Neural crest cell (in vitro differentiated cells): Measurements from ENCODE around the gene KBTBD8. TPM values are rescaled to one million over a fixed set of nuclear protein-coding genes. Genes with fewer than 3 reads are reported as not detected.

Experiments
- DNase-seq: peaks from one replicate; pipeline ENCODE4 v3.0.0; 2021; ENCODE audit warnings: low read depth, mixed read lengths, low spot score
- H3K27ac Mint-ChIP-seq: one replicate; pipeline ENCODE4 v1.8.0; 2021; ENCODE audit warnings: mild to moderate bottlenecking, mixed read lengths; ENCODE audit not compliant: unreplicated experiment
- H3K27me3 Mint-ChIP-seq: 2 replicates; pipeline ENCODE4 v1.8.0; 2021; ENCODE audit warnings: low read depth, mild to moderate bottlenecking, mixed read lengths
- H3K36me3 Mint-ChIP-seq: 2 replicates; pipeline ENCODE4 v1.8.0; 2021; ENCODE audit warnings: low read depth, mild to moderate bottlenecking, mixed read lengths
- H3K4me1 Mint-ChIP-seq: 2 replicates; pipeline ENCODE4 v1.8.0; 2021; ENCODE audit warnings: mixed read lengths
- H3K4me3 Mint-ChIP-seq: one replicate; pipeline ENCODE4 v1.8.0; 2021; ENCODE audit warnings: mild to moderate bottlenecking, mixed read lengths
- H3K9me3 Mint-ChIP-seq: 2 replicates; pipeline ENCODE4 v1.8.0; 2021; ENCODE audit warnings: mixed read lengths
- CTCF ChIP-seq: fragments of 200-600 bp; sonication (generic); conservative IDR thresholded peaks from 2 replicates; pipeline ENCODE4 v1.5.0; 2021; ENCODE audit warnings: antibody characterized with exemption, mild to moderate bottlenecking
- total RNA-seq: library from RNA; stranded (reverse); gene quantifications from 2 replicates; pipeline ENCODE4 v1.2.1, GENCODE V29; 2021

The KBTBD8 gene
- total RNA-seq, 1 donor from 2014 or later: 9.9 TPM

- Mint-ChIP-seq H3K9me3 (no peaks in the 10 kb centered on the region), H3K36me3 (no peaks in the 10 kb centered on the region), H3K27me3 (peaks cover 46% of the 10 kb centered on the region), H3K4me1 (peaks cover 16% of the 10 kb centered on the region), H3K4me3 (no peak overlapping the region), H3K27ac (no peak overlapping the region)
- no peak for DNase-seq
- TF ChIP-seq CTCF: no peak
Measured at GRCh38 chr3:66996696-66997095, 1.4 kb upstream of the KBTBD8 start.

- H3K9me3 Mint-ChIP-seq: no peaks in the 10 kb centered on the region
- no peak for TF ChIP-seq CTCF
Measured at GRCh38 chr3:66997560-66998112, 471 bp upstream of the KBTBD8 start.

GRCh38 chr3:66998904-66999235 is 763 bp downstream of the KBTBD8 start:
- H3K4me3 Mint-ChIP-seq: peak overlapping the region; percentile 99
- peaks cover 16% of the 10 kb centered on the region for H3K4me1 Mint-ChIP-seq
- no peak overlapping the region for H3K27ac Mint-ChIP-seq
- no peak for TF ChIP-seq CTCF
- H3K36me3 Mint-ChIP-seq: peaks cover 7% of the 10 kb centered on the region
- peaks cover 35% of the 10 kb centered on the region for H3K27me3 Mint-ChIP-seq
- no peak for DNase-seq
- no peaks in the 10 kb centered on the region for H3K9me3 Mint-ChIP-seq

More at GRCh38 chr3:66997560-66998112, 471 bp upstream of the KBTBD8 start:
- Mint-ChIP-seq H3K27ac (no peak overlapping the region), H3K27me3 (peaks cover 45% of the 10 kb centered on the region), H3K36me3 (no peaks in the 10 kb centered on the region), H3K4me3 (peak overlapping the region; percentile 99), H3K4me1 (peaks cover 16% of the 10 kb centered on the region)
- DNase-seq: no peak

- Mint-ChIP-seq H3K27ac (no peak overlapping the region), H3K4me3 (peak overlapping the region; percentile 25)
Measured at GRCh38 chr3:67000009-67000408, 1.9 kb downstream of the KBTBD8 start.

GRCh38 chr3:67001086-67001861 is 3.2 kb downstream of the KBTBD8 start:
- H3K4me3 Mint-ChIP-seq: peak overlapping the region; percentile 68
- TF ChIP-seq CTCF: no peak
- H3K27me3 Mint-ChIP-seq: peaks cover 14% of the 10 kb centered on the region
- H3K4me1 Mint-ChIP-seq: peaks cover 22% of the 10 kb centered on the region
- no peaks in the 10 kb centered on the region for H3K9me3 Mint-ChIP-seq
- H3K36me3 Mint-ChIP-seq: peaks cover 11% of the 10 kb centered on the region
- DNase-seq: no peak
- no peak overlapping the region for H3K27ac Mint-ChIP-seq

More at GRCh38 chr3:67000009-67000408, 1.9 kb downstream of the KBTBD8 start:
- peaks cover 16% of the 10 kb centered on the region for H3K4me1 Mint-ChIP-seq
- peaks cover 11% of the 10 kb centered on the region for H3K36me3 Mint-ChIP-seq
- H3K27me3 Mint-ChIP-seq: peaks cover 23% of the 10 kb centered on the region
- no peak for DNase-seq
- no peaks in the 10 kb centered on the region for H3K9me3 Mint-ChIP-seq
- no peak for TF ChIP-seq CTCF
